RWPE2 (cell line): ENCODE results near the gene NR2F1-AS1.

Experiments used
- ATAC-seq: fragments of 200-7000 bp; cut with Tn5 transposase; 3 replicates; pipeline ENCODE4 v1.9.1; 2021; ENCODE audit warnings: low read depth
- DNase-seq: peaks from one replicate; pipeline ENCODE4 v3.0.0-alpha.2; 2020; ENCODE audit warnings: low spot score
- H3K27ac ChIP-seq: fragments of 450-650 bp; 2 replicates; pipeline ENCODE4 v1.5.1; 2017; ENCODE audit warnings: mild to moderate bottlenecking; ENCODE audit not compliant: poor library complexity, severe bottlenecking
- H3K27me3 ChIP-seq: fragments of 250-450 bp; sonication (Bioruptor Pico); 2 replicates; pipeline ENCODE4 v1.5.1; 2021; ENCODE audit warnings: mild to moderate bottlenecking, moderate library complexity; ENCODE audit not compliant: insufficient read depth, poor library complexity, severe bottlenecking
- H3K36me3 ChIP-seq: fragments of 250-450 bp; sonication (Bioruptor Pico); 2 replicates; pipeline ENCODE4 v1.5.1; 2020; ENCODE audit warnings: low read depth, mild to moderate bottlenecking, moderate library complexity
- H3K4me1 ChIP-seq: fragments of 250-450 bp; sonication (Bioruptor Pico); 2 replicates; pipeline ENCODE4 v1.5.1; 2021; ENCODE audit warnings: mild to moderate bottlenecking, moderate library complexity; ENCODE audit not compliant: insufficient read depth, poor library complexity, severe bottlenecking
- H3K4me3 ChIP-seq: fragments of 250-450 bp; sonication (Bioruptor Pico); 2 replicates; pipeline ENCODE4 v1.5.1; 2021; ENCODE audit warnings: mild to moderate bottlenecking, moderate library complexity; ENCODE audit not compliant: severe bottlenecking
- H3K9me3 ChIP-seq: fragments of 250-450 bp; sonication (Bioruptor Pico); 2 replicates; pipeline ENCODE4 v1.5.1; 2021; ENCODE audit warnings: mild to moderate bottlenecking, moderate library complexity; ENCODE audit not compliant: severe bottlenecking
- TF ChIP-seq, protein P1 (sequence below): fragments of 450-650 bp; IDR thresholded peaks from one replicate; pipeline ENCODE4 v1.5.1; 2017; ENCODE audit warnings: mild to moderate bottlenecking, moderate library complexity; ENCODE audit not compliant: poor library complexity, severe bottlenecking

The NR2F1-AS1 gene

DNA sequence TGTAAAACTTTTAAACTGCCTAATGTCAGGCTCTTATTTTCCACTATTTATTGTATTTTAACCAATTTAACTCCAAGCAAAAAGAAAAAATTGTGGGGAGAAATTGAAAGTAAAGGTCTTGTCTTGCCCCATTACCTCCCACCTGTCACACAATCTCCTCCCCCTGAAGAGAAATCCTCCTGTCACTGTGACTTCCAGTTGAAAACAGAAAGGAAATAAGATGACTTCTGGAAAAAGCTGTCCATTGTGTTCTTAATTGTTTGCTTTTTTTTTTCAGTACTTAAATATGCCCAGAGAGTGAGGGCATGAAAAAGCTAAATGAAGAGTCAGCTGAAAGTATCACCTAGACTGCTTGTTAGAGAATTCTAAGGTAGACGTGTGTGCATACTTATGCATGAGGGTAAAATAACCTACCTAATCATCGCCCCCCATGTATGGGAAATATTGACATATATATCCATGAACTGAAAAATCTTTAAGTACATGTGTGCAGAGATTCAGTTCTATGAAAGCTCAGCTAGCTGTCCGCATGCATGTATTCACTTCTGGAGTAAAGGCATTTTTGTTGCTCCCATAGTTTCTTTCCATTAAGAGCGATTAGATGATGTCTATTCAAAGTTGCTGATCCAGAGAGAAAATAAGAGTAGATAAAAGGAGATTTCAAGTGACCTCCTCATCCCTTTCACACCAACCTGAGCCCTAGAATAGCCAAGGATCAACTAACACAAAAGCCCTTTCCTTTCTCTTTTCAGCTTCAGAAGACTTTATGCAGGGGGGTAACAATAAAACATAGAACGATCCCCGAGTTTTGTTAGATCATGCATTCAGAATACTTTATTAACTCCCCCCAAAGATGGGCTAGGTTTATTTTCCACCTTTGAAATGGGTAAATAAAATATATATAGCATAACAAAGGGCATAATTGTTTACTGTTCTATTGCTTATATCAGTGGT lies 5.3 kb downstream of the NR2F1-AS1 start:
- ATAC-seq: no peak
- no peak overlapping the region for H3K27ac ChIP-seq
- no peaks in the 10 kb centered on the region for H3K36me3 ChIP-seq
- H3K4me3 ChIP-seq: no peak overlapping the region
- H3K27me3 ChIP-seq: no peaks in the 10 kb centered on the region
- TF ChIP-seq, protein P1, sequence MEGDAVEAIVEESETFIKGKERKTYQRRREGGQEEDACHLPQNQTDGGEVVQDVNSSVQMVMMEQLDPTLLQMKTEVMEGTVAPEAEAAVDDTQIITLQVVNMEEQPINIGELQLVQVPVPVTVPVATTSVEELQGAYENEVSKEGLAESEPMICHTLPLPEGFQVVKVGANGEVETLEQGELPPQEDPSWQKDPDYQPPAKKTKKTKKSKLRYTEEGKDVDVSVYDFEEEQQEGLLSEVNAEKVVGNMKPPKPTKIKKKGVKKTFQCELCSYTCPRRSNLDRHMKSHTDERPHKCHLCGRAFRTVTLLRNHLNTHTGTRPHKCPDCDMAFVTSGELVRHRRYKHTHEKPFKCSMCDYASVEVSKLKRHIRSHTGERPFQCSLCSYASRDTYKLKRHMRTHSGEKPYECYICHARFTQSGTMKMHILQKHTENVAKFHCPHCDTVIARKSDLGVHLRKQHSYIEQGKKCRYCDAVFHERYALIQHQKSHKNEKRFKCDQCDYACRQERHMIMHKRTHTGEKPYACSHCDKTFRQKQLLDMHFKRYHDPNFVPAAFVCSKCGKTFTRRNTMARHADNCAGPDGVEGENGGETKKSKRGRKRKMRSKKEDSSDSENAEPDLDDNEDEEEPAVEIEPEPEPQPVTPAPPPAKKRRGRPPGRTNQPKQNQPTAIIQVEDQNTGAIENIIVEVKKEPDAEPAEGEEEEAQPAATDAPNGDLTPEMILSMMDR: no peak
- no peaks in the 10 kb centered on the region for H3K4me1 ChIP-seq
- no peak for DNase-seq
- H3K9me3 ChIP-seq: no peaks in the 10 kb centered on the region

GRCh38 chr5:93574491-93575305 lies 6.3 kb downstream of the NR2F1-AS1 start:
- H3K4me3 ChIP-seq: no peak overlapping the region
- ATAC-seq (no peak), DNase-seq (no peak)
- H3K36me3 ChIP-seq: no peaks in the 10 kb centered on the region
- H3K9me3 ChIP-seq: no peaks in the 10 kb centered on the region
- no peaks in the 10 kb centered on the region for H3K4me1 ChIP-seq
- TF ChIP-seq, protein P1: no peak
- no peaks in the 10 kb centered on the region for H3K27me3 ChIP-seq
- H3K27ac ChIP-seq: no peak overlapping the region

GRCh38 chr5:93573354-93574351 lies 7.4 kb downstream of the NR2F1-AS1 start:
- no peaks in the 10 kb centered on the region for H3K4me1 ChIP-seq
- H3K36me3 ChIP-seq: no peaks in the 10 kb centered on the region
- ATAC-seq: no peak
- no peak overlapping the region for H3K4me3 ChIP-seq
- no peaks in the 10 kb centered on the region for H3K9me3 ChIP-seq
- DNase-seq: no peak
- H3K27ac ChIP-seq: no peak overlapping the region
- H3K27me3 ChIP-seq: no peaks in the 10 kb centered on the region
- TF ChIP-seq, protein P1: no peak

DNA sequence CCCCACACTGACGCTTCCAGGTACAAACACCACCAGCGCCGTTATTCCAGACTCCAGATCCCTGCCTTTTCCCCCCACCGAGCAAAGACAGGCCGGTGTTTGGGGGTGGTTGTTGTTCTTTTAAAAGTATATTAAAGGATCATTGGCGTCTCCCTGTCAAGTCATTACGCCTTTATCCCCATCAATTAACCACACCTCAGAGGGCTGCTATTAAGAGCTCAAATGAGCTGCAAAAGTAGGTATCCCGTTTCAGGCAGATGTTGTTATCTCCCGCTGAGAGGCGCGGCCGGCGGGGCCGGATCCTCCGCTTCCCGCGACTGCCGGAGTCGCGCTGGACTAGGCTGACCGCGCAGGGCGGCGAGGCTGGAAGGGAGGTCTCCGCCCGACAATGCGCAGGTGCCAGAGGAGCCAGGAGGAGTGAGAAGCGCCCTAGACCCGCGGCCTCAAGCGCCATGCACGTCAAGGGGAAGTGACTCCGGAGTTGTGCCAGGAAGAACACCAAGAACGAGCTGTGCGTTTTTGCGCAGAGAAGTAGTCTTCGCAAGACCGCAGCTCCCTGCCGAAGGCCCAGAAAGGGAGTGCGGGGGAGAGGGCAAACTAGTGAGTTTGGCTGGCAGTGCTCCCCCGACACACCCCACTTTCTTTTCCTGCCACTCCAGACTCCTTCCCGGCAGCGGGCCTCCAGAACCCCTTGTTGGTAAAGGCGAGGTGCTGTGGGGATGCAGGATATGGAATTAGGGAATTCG lies 8.2 kb downstream of the NR2F1-AS1 start:
- H3K9me3 ChIP-seq: no peaks in the 10 kb centered on the region
- no peaks in the 10 kb centered on the region for H3K36me3 ChIP-seq

More for the DNA sequence above, 8.2 kb downstream of the NR2F1-AS1 start:
- TF ChIP-seq, protein P1: no peak
- H3K27me3 ChIP-seq: no peaks in the 10 kb centered on the region
- no peak overlapping the region for H3K27ac ChIP-seq
- DNase-seq (peak; percentile 51), ATAC-seq (no peak)
- H3K4me3 ChIP-seq: no peak overlapping the region
- no peaks in the 10 kb centered on the region for H3K4me1 ChIP-seq
